ENCODE data around the gene MAGOHB. TPM values are rescaled to one million over a fixed set of nuclear protein-coding genes. Genes with fewer than 3 reads are reported as not detected.

MAGOHB gene
- total RNA-seq, 6 experiments from 2014 or later: 6.6 to 11.8 (median 9.6) TPM

GRCh38 chr12:10618338-10618987 lies 5.1 kb upstream of the MAGOHB start:
- intact Hi-C loops (cut with DNase I): no loop called here
- Histone ChIP-seq H3K4me1 (no peaks in the 10 kb centered on the region), H3K27me3 (peaks cover 0 to 4% of the 10 kb centered on the region in 2 donors), H3K27ac (no peak overlapping the region), H3K4me3 (no peak overlapping the region), H3K36me3 (no peaks in the 10 kb centered on the region), H3K9me3 (no peaks in the 10 kb centered on the region)
- no peak for TF ChIP-seq POLR2A (IDR thresholded peaks at IDR 0.05)
- no peak for TF ChIP-seq CTCF (IDR thresholded peaks at IDR 0.05)
- DNase-seq (no peak), ATAC-seq (no peak)
- 63% methylated on average over 5 of the region's 5 CpGs for WGBS (ENCODE audit: insufficient coverage, low coverage, low lambda C conversion rate, missing lambda C conversion rate)

- no peak overlapping the region for H3K4me3 ChIP-seq
- no peaks in the 10 kb centered on the region for H3K36me3 ChIP-seq
- no peak for DNase-seq
- no peak overlapping the region for H3K27ac ChIP-seq
- no peak for ATAC-seq
- intact Hi-C loops (cut with DNase I): no loop called here
- no peaks in the 10 kb centered on the region for H3K9me3 ChIP-seq
- no peak for TF ChIP-seq CTCF (IDR thresholded peaks at IDR 0.05)
- WGBS (ENCODE audit: insufficient coverage, low coverage, low lambda C conversion rate, missing lambda C conversion rate): 69% methylated on average over 6 of the region's 6 CpGs
- peaks cover 0 to 4% of the 10 kb centered on the region in 2 donors for H3K27me3 ChIP-seq
- no peaks in the 10 kb centered on the region for H3K4me1 ChIP-seq
These were observed 4.5 kb upstream of the MAGOHB start for GRCh38 chr12:10617863-10618262.

GRCh38 chr12:10615532-10615931 lies 2.1 kb upstream of the MAGOHB start:
- no peak overlapping the region for H3K4me3 ChIP-seq
- intact Hi-C loops (cut with DNase I): no loop called here
- no peak overlapping the region for H3K27ac ChIP-seq
- DNase-seq: no peak
- H3K36me3 ChIP-seq: no peaks in the 10 kb centered on the region
- no peaks in the 10 kb centered on the region for H3K9me3 ChIP-seq
- peaks cover 0 to 9% (median 0%) of the 10 kb centered on the region in 4 donors for H3K4me1 ChIP-seq
- TF ChIP-seq CTCF (IDR thresholded peaks at IDR 0.05) (no peak), POLR2A (IDR thresholded peaks at IDR 0.05) (no peak)
- no peak for ATAC-seq
- H3K27me3 ChIP-seq: no peaks in the 10 kb centered on the region
- 69% methylated on average over 4 of the region's 4 CpGs for WGBS (ENCODE audit: insufficient coverage, low coverage, low lambda C conversion rate, missing lambda C conversion rate)

GRCh38 chr12:10614056-10614370 lies 604 bp upstream of the MAGOHB start:
- ATAC-seq (peak in 3 of 4 donors; percentile 3 to 49 (median 9)), DNase-seq (no peak)
- peaks cover 0 to 5% (median 0%) of the 10 kb centered on the region in 4 donors for H3K36me3 ChIP-seq
- no peaks in the 10 kb centered on the region for H3K9me3 ChIP-seq
- TF ChIP-seq CTCF (IDR thresholded peaks at IDR 0.05) (no peak), POLR2A (IDR thresholded peaks at IDR 0.05) (no peak)
- peak overlapping the region; percentile 76 to 80 (median 79) for H3K27ac ChIP-seq
- intact Hi-C loops (cut with DNase I): no loop called here
- no peaks in the 10 kb centered on the region for H3K27me3 ChIP-seq
- peaks cover 0 to 15% (median 0%) of the 10 kb centered on the region in 4 donors for H3K4me1 ChIP-seq
- WGBS (ENCODE audit: insufficient coverage, low coverage, low lambda C conversion rate, missing lambda C conversion rate): 18% methylated on average over 4 of the region's 4 CpGs
- H3K4me3 ChIP-seq: peak overlapping the region; percentile 64 to 74 (median 68)
